Suppressor macrophage treated with lipopolysaccharide for 1 hour (primary cell): Measurements from ENCODE around the gene ZNF624.

Experiments
- DNase-seq, 3 donors: peaks; one replicate each; pipeline ENCODE4 v3.0.0-alpha.2; 2020 to 2022

Gene ZNF624

DNA sequence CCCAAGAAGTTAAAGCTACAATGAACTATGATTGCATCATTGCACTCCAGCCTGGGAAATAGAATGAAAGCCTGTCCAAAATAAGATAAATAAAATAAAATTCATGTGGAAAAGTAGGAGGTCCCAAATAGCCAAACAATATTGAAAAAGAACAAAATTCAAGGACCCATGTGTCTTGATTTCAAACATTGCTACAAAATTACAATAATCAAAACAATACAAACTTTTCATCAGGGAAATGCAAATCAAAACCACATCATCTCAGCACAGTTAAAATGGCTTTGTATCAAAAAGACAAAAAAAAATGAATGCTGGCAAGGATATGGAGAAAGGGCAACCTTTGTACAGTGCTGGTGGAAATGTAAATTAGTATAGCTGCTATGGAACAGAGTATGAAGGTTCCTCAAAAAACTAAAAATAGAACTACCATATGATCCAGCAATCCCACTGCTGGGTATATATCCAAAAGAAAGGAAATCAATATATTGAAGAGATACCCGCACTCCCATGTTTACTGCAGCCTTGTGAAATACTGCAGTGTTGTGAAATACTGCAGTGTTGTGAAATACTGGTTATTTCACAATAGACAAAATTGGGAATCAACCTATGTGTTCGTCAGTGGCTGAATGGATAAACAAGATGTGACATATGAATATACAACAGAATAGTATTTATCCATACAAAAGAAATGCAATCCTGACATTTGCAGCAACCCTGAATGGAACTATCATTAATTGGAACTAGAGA, 60.1 kb downstream of the ZNF624 start:
- peak in 2 of 3 donors; percentile 23 to 29 for DNase-seq

DNA sequence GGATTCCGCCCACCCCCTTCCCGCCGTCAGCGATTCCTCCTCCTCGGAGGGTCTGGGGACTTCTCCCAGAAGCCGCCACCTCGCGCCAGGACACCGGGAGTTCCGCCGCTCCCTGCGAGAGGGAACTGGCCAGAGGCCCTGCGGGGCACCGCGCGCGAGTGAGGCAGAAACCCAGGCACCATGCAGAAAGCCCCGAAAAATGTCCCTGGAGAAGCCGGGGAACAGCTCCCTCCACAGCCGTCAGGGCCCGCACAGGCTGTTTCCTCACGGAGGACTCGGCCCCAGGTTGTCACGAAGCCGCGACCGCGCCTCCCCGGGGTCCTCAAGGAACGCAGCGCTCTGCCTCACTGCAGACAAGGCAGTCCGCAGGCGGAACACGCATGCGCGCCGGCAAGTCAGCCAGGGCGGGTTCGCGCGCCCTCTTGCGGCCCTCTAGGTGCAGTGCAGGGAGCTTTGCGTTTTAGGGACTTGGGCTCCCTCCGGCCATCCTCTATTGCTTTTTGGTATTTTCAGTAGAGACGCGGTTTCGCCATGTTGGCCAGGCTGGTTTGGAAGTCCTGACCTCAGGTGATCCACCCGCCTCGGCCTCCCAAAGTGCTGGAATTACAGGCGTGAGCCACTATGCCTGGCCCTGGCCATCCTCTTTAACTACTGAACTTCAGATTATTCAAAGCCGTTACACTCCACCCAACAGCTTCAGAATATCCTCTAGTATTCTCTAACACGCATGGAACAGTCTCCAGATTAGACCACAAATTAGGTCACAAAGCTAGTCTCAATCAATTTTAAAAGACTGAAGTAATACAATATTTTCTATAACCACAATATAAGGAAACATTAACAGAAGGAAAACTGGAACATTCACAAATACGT, 64.3 kb downstream of the ZNF624 start:
- peak; percentile 92 to 95 (median 95) for DNase-seq

DNA sequence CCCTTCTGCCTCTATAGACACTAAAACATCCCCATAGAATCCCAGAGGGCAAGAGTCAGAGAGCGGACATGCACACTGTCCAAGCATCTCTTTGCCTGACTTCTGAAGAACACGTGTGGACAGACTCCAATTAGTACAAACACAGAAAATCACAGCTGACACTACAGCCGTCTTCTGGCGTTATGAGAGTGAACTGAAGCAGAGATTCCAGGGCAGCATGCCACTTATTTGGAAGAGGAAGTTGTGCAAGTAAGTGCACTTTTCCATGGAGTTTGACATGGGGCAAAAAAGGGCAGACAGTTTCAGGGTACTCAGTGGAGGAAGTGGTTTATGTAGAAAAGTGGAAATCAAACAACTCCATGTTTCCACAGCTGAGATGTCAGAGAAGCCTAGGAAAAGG, 67.9 kb downstream of the ZNF624 start:
- DNase-seq = no peak

DNA sequence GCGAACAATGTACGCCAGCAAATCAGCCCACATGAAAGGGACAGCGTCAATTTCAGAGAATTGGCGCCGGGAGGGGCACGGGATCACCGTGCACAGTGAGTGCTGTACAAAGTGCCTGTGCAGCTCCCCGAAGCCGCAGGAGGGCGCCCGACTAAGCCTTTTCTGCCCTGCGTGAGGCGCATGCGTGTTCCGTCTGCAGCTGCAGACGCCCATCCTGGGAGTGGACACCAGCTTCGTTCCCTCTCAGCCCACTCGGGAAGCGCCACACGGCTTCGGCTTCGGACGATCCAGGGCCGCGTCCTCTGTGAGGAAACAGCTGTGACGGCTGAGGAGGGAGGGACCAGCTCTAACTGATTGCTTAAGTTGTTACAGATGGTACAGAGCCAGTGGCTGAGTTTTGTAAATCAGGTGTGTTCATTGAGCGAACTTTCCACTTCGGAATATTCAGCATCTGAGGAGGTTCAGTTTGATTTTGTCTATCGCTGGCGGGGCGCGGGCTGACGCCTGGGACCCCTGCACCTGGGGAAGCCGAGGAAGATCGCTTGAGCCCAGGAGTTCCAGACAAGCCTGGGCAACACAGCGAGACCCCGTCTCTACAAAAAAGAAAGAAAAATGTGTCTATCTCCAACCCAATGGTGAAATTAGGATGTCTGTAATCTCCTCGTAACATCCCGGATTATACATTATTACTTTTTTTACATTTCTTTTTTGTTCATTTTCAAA, 69.2 kb downstream of the ZNF624 start:
- DNase-seq = peak; percentile 87 to 90 (median 87)

DNA sequence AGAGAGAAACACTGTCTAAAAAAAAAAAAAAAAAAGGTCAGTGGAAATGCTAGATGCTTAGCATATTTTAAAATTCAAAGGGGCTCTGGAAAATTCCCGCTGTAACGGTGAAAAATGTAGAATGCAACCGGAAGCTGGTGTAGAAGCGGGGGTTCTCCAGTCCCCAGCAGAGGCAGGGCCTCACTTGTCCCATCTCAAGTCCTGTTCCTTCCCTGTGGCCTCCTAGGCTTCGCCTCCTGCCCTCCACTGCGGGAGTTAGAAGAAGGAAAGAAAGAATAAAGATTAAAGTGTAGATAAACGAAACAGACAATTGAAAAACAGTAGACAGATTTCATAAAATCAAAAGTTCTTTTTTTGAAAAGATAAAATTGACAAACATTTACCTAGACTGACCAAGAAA, 69.9 kb downstream of the ZNF624 start:
- DNase-seq = no peak

DNA sequence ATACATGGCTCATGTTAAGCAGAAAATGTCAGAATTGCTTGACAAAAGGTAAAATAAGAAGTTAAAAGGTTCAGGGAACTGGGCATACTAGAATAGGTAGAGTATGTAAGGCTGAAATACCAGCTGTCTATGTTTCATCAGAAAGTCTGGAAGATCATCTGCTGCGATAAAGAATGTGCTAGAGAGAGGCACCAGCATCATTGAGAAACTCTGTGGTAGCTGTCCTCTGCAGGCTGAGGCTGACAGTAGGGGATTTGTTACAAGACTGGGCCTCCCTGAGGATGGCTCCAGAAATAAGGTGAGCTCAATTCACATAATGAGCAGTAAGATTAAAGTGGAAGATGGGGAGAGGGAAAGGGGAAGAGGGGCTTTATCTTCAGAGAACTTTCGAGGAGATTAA, 80.2 kb downstream of the ZNF624 start:
- DNase-seq = no peak
